GM12878 (cell line): ENCODE measurements around the gene BBX. TPM values are rescaled to one million over a fixed set of nuclear protein-coding genes. Genes with fewer than 3 reads are reported as not detected.

Experiments
- HDGF ChIP-seq: fragments of 450-650 bp; IDR thresholded peaks from 2 replicates; pipeline ENCODE4 v1.6.1; 2016; ENCODE audit warnings: antibody characterized with exemption
- NFXL1 ChIP-seq: fragments of 450-650 bp; IDR thresholded peaks from 2 replicates; pipeline ENCODE4 v1.6.1; 2017; ENCODE audit warnings: antibody characterized with exemption, mild to moderate bottlenecking, borderline replicate concordance
- NFYB ChIP-seq: IDR thresholded peaks from 2 replicates; pipeline ENCODE4 v1.6.1; 2011; ENCODE audit warnings: low read depth, mild to moderate bottlenecking, low read length, improper control_type of control experiment, moderate library complexity; ENCODE audit not compliant: insufficient read depth
- PRDM15 ChIP-seq: fragments of 450-650 bp; formaldehyde crosslinking; IDR thresholded peaks from 2 replicates; pipeline ENCODE4 v1.4.0; 2020; ENCODE audit warnings: mild to moderate bottlenecking, moderate library complexity
- RBBP5 ChIP-seq: fragments of 200-600 bp; sonication (generic); conservative IDR thresholded peaks from 2 replicates; pipeline ENCODE4 v1.6.1; 2016
- SIN3A ChIP-seq: IDR thresholded peaks from 2 replicates; pipeline ENCODE4 v1.6.1; 2012; ENCODE audit warnings: low read depth, low read length, improper control_type of control experiment
- SPI1 ChIP-seq: IDR thresholded peaks from 2 replicates; pipeline ENCODE4 v1.6.1; 2011; ENCODE audit warnings: low read depth, mild to moderate bottlenecking, low read length, moderate library complexity, borderline replicate concordance; ENCODE audit not compliant: insufficient read depth
- SRF ChIP-seq, 2 experiments: IDR thresholded peaks; 2 replicates each; pipeline ENCODE4 v1.6.1; 2011; ENCODE audit warnings: low read depth in 2 of 2, low read length in 2 of 2, mild to moderate bottlenecking in 1 of 2, moderate library complexity in 1 of 2
- TCF3 ChIP-seq: IDR thresholded peaks from 2 replicates; pipeline ENCODE4 v1.6.1; 2012; ENCODE audit warnings: low read depth, mild to moderate bottlenecking, low read length, borderline replicate concordance; ENCODE audit not compliant: insufficient read depth
- ZBED1 ChIP-seq: IDR thresholded peaks from 2 replicates; pipeline ENCODE4 v1.6.1; 2016; ENCODE audit warnings: borderline replicate concordance
- polyA plus RNA-seq, 11 experiments: library from polyadenylated mRNA; depleted of rRNA in 4 of 11; unstranded in 6 of 11; stranded (reverse) in 5 of 11; fragments of >200 nt; fragmentation: Nextera tagmentation in 4 of 11; fragmentation: Illumina TruSeq in 1 of 11; extraction: Ambion mirVana in 4 of 11; extraction: Trizol in 1 of 11; gene quantifications; 1 replicate in 1 of 11; 2 replicates in 10 of 11; pipeline versions ENCODE4 v1.2.1 to v1.2.3, GENCODE V29; 2011 to 2016; ENCODE audit warnings: inconsistent platforms in 2 of 11, missing spikeins in 2 of 11, low read depth in 1 of 11
- total RNA-seq, 4 experiments: library from RNA; depleted of rRNA in 3 of 4; stranded (reverse); fragments of >200 nt in 3 of 4; fragmentation: Illumina TruSeq in 1 of 4; extraction: Trizol in 1 of 4; gene quantifications; 2 replicates each; pipeline versions ENCODE4 v1.2.1 to v1.2.3, GENCODE V29; 2013 to 2021
- TF ChIP-seq, protein P1 (sequence below): fragments of 450-650 bp; formaldehyde crosslinking; IDR thresholded peaks from 2 replicates; pipeline ENCODE4 v1.5.0; 2022; ENCODE audit warnings: mild to moderate bottlenecking, missing genetic modification characterization
- TF ChIP-seq, protein P2 (sequence below): fragments of 450-650 bp; IDR thresholded peaks from 2 replicates; pipeline ENCODE4 v1.6.1; 2018; ENCODE audit warnings: borderline replicate concordance, mild to moderate bottlenecking; ENCODE audit not compliant: partially characterized antibody
- TF ChIP-seq, protein P3 (sequence below): fragments of 450-650 bp; IDR thresholded peaks from 2 replicates; pipeline ENCODE4 v1.6.1; 2017; ENCODE audit warnings: borderline replicate concordance

The BBX gene
- total and polyA plus RNA-seq, 10 of the 15 experiments (the other 5 are each of a cell fraction or from before 2014, with no cell fraction given), result 13.3 to 38.5 (median 32.0) TPM

DNA sequence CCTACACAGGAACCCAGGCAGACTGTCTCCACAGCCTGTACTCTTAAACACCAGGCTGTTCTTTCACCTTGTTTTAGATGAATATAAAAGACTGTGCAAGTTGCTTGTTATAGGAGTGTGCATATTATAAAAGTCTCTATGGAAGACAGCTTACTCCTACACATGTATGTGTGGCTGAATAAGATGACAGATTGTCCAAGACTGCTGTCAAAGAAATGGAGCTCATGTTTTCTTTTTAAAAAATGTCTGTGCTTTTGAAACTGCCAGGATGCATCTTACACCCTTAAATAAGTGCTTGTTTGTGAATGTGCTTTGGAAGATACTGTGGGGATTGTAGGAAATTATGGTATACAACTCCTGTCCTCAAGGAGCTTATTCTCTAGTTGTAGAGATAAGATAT, 237.4 kb downstream of the BBX start (continued):
- TF ChIP-seq NFYB, result no peak
- no peak for TF ChIP-seq SRF (IDR thresholded peaks at IDR 0.05; ENCODE audit: low read depth in 2 of 2, low read length in 2 of 2)
- no peak for TF ChIP-seq RBBP5
- no peak for TF ChIP-seq SIN3A
- TF ChIP-seq ZBED1, result no peak
- TF ChIP-seq, protein P1, sequence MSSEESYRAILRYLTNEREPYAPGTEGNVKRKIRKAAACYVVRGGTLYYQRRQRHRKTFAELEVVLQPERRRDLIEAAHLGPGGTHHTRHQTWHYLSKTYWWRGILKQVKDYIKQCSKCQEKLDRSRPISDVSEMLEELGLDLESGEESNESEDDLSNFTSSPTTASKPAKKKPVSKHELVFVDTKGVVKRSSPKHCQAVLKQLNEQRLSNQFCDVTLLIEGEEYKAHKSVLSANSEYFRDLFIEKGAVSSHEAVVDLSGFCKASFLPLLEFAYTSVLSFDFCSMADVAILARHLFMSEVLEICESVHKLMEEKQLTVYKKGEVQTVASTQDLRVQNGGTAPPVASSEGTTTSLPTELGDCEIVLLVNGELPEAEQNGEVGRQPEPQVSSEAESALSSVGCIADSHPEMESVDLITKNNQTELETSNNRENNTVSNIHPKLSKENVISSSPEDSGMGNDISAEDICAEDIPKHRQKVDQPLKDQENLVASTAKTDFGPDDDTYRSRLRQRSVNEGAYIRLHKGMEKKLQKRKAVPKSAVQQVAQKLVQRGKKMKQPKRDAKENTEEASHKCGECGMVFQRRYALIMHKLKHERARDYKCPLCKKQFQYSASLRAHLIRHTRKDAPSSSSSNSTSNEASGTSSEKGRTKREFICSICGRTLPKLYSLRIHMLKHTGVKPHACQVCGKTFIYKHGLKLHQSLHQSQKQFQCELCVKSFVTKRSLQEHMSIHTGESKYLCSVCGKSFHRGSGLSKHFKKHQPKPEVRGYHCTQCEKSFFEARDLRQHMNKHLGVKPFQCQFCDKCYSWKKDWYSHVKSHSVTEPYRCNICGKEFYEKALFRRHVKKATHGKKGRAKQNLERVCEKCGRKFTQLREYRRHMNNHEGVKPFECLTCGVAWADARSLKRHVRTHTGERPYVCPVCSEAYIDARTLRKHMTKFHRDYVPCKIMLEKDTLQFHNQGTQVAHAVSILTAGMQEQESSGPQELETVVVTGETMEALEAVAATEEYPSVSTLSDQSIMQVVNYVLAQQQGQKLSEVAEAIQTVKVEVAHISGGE (CRISPR knock-in tag), result no peak
- no peak for TF ChIP-seq NFXL1
- TF ChIP-seq, protein P2, sequence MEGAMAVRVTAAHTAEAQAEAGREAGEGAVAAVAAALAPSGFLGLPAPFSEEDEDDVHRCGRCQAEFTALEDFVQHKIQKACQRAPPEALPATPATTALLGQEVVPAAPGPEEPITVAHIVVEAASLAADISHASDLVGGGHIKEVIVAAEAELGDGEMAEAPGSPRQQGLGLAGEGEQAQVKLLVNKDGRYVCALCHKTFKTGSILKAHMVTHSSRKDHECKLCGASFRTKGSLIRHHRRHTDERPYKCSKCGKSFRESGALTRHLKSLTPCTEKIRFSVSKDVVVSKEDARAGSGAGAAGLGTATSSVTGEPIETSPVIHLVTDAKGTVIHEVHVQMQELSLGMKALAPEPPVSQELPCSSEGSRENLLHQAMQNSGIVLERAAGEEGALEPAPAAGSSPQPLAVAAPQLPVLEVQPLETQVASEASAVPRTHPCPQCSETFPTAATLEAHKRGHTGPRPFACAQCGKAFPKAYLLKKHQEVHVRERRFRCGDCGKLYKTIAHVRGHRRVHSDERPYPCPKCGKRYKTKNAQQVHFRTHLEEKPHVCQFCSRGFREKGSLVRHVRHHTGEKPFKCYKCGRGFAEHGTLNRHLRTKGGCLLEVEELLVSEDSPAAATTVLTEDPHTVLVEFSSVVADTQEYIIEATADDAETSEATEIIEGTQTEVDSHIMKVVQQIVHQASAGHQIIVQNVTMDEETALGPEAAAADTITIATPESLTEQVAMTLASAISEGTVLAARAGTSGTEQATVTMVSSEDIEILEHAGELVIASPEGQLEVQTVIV, result no peak
- TF ChIP-seq SPI1, result no peak
- no peak for TF ChIP-seq HDGF
- no peak for TF ChIP-seq PRDM15
- TF ChIP-seq, protein P3, sequence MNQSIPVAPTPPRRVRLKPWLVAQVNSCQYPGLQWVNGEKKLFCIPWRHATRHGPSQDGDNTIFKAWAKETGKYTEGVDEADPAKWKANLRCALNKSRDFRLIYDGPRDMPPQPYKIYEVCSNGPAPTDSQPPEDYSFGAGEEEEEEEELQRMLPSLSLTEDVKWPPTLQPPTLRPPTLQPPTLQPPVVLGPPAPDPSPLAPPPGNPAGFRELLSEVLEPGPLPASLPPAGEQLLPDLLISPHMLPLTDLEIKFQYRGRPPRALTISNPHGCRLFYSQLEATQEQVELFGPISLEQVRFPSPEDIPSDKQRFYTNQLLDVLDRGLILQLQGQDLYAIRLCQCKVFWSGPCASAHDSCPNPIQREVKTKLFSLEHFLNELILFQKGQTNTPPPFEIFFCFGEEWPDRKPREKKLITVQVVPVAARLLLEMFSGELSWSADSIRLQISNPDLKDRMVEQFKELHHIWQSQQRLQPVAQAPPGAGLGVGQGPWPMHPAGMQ, result no peak
- TF ChIP-seq TCF3, result no peak
